Heart left ventricle (tissue), 13 donors: ENCODE measurements around the gene ETNPPL.

Experiments used
- POLR2A ChIP-seq, 2 donors: fragments of 450-650 bp; IDR thresholded peaks; one replicate each; pipeline ENCODE4 v1.6.1; 2017; ENCODE audit warnings: antibody characterized with exemption in 2 of 2, mild to moderate bottlenecking in 2 of 2, moderate library complexity in 2 of 2
- TF ChIP-seq, protein P1 (sequence below), 12 donors: fragments of 200-600 bp; sonication (generic) in 4 of 12; IDR thresholded peaks; one replicate each; pipeline versions ENCODE4 v1.5.0 to v1.8.0; 2018 to 2022; ENCODE audit warnings: antibody characterized with exemption in 12 of 12, mild to moderate bottlenecking in 5 of 12
- donor health status: ischemic (EF 13 %, LVEDD 7.1; RV severe dilation, severe dysfunction).
- donor health status: DM: no; HTN: yes; CAD: no.
- donor health status: DM: no; HTN: no; CAD: no.
- donor health status: ischemic (EF 25% LVEDD 6.9; RV normal size, moderate dysfunction).
- donor health status: ischemic (EF 25% LVEDD 5.7; RV mildly dilated, moderate dysfunction).
- donor health status: ischemic (EF 35%, LVEDD 5.7; RV mildly dilated, moderate dysfunction).
- donor health status: nonischemic (EF 11% LVEDD 7.7; RV severe dilation, severe dysfunction).
- donor health status: DM: yes; HTN: yes; CAD: no.
- donor health status: PGD.
- donor health status: ischemic (EF 29% LVEDD 5.4; RV normal size, mild dysfunction).
- donor health status: nonischemic (EF 23%, LVEDD 6.1; RV moderate dilation, normal function).

DNA sequence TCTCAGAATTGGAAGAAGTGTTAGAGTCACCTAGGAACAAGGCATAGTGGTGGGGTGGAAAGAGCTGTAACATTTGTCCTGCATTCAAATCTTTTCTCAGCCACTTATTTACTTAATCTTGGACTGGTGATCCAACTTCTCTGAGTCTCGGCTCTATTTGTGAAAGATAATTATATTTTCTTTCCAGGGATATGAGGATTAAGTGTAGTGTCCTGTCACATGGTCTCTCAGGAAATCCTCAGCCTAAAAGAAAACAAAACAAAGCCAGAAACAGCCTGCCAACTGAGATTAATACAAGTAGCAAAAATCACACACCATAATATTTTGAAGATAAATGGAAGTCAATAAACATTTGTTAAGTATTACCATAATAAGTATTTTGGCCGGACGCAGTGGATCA is 33.3 kb upstream of the ETNPPL start:
- TF ChIP-seq, protein P1, sequence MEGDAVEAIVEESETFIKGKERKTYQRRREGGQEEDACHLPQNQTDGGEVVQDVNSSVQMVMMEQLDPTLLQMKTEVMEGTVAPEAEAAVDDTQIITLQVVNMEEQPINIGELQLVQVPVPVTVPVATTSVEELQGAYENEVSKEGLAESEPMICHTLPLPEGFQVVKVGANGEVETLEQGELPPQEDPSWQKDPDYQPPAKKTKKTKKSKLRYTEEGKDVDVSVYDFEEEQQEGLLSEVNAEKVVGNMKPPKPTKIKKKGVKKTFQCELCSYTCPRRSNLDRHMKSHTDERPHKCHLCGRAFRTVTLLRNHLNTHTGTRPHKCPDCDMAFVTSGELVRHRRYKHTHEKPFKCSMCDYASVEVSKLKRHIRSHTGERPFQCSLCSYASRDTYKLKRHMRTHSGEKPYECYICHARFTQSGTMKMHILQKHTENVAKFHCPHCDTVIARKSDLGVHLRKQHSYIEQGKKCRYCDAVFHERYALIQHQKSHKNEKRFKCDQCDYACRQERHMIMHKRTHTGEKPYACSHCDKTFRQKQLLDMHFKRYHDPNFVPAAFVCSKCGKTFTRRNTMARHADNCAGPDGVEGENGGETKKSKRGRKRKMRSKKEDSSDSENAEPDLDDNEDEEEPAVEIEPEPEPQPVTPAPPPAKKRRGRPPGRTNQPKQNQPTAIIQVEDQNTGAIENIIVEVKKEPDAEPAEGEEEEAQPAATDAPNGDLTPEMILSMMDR (IDR thresholded peaks at IDR 0.05) = no peak
- TF ChIP-seq POLR2A (IDR thresholded peaks at IDR 0.05) = no peak
